AG04450 (cell line): ENCODE data around the gene ACY1. TPM values are rescaled to one million over a fixed set of nuclear protein-coding genes. Genes with fewer than 3 reads are reported as not detected.

Source experiments
- CTCF ChIA-PET: fragments of 300-600, 350-600 bp; formaldehyde crosslinking; extraction: SDS; loops from one replicate; lab custom pipeline; 2022; ENCODE audit warnings: antibody characterized with exemption, inconsistent platforms; lab: Charles Lee
- POLR2A ChIA-PET: fragments of 350-600 bp; formaldehyde crosslinking; extraction: SDS; loops from one replicate; lab custom pipeline; 2021; ENCODE audit warnings: antibody characterized with exemption, inconsistent platforms; lab: Yijun Ruan, JAX
- DNase-seq: peaks from one replicate; pipeline ENCODE4 v3.0.0-alpha.2; 2011; ENCODE audit warnings: low read depth, low spot score
- H3K27ac ChIP-seq: one replicate; pipeline ENCODE4 v1.5.1; 2012; ENCODE audit warnings: low read depth, low read length, control low read depth
- H3K27me3 ChIP-seq: one replicate; pipeline ENCODE4 v1.6.0; 2012; ENCODE audit warnings: low read length; ENCODE audit not compliant: control insufficient read depth, insufficient read depth
- H3K4me3 ChIP-seq: 2 replicates; pipeline ENCODE4 v1.5.1; 2011; ENCODE audit warnings: mild to moderate bottlenecking, low read depth, low read length, control low read depth
- H3K9me3 ChIP-seq: 2 replicates; pipeline ENCODE4 v1.5.1; 2012; ENCODE audit warnings: low read length; ENCODE audit not compliant: control insufficient read depth, insufficient read depth
- polyA plus RNA-seq: library from polyadenylated mRNA; depleted of rRNA; stranded (reverse); fragments of >200 nt; gene quantifications from 2 replicates; pipeline ENCODE4 v1.2.3, GENCODE V29; 2011
- TF ChIP-seq, protein P1 (sequence below): IDR thresholded peaks from 2 replicates; pipeline ENCODE4 v1.5.1; 2011; ENCODE audit warnings: low read depth, low read length, control low read depth, inconsistent platforms

Gene ACY1
- polyA plus RNA-seq, 1 experiment, result 20.4 TPM

DNA sequence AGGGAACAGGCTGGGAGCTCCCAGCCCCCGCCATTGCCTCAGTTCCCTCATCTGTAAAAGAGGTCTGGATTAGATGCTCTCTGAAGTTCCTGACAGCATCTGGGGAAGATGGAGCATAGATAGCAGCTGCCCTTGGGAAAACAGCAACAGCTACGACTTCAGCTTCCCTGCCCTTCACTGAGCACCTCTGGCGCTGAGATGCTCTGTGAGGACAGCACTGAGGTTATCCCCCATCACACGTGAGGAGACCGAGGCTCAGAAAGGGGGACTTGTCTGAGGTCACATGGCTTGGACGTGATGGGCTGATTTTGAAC is 23.4 kb downstream of the ACY1 start:
- TF ChIP-seq, protein P1, sequence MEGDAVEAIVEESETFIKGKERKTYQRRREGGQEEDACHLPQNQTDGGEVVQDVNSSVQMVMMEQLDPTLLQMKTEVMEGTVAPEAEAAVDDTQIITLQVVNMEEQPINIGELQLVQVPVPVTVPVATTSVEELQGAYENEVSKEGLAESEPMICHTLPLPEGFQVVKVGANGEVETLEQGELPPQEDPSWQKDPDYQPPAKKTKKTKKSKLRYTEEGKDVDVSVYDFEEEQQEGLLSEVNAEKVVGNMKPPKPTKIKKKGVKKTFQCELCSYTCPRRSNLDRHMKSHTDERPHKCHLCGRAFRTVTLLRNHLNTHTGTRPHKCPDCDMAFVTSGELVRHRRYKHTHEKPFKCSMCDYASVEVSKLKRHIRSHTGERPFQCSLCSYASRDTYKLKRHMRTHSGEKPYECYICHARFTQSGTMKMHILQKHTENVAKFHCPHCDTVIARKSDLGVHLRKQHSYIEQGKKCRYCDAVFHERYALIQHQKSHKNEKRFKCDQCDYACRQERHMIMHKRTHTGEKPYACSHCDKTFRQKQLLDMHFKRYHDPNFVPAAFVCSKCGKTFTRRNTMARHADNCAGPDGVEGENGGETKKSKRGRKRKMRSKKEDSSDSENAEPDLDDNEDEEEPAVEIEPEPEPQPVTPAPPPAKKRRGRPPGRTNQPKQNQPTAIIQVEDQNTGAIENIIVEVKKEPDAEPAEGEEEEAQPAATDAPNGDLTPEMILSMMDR, result no peak
- no peak for DNase-seq
- CTCF ChIA-PET, result interaction anchor here (7.4 kb wide), 2 partner anchors 114 to 141 kb away, joined by 138 to 142 read pairs; no protein-coding TSS in a partner anchor
- Histone ChIP-seq H3K9me3 (no peaks in the 10 kb centered on the region), H3K27me3 (peaks cover 5% of the 10 kb centered on the region), H3K4me3 (no peak overlapping the region), H3K27ac (no peak overlapping the region)
- POLR2A ChIA-PET, result no interaction called here

DNA sequence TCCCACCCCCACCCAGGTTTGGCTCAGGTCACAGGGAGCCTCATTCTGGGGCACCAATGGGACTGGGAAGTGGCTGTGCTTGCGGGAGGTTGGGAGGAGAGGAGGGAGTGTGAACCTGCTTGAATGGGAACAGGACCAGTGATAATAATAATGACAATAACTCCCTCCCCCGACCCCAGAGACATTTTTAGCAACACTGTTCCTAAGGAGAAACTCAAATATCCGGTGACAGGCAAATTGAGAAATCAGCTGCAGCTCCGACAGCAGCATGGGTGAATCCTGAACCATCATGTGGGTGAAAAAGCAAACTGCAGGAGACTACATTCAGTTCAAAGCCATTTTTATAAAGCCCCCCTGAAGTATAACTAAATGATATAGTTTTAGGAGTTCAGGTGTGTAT is 24.0 kb downstream of the ACY1 start:
- no peaks in the 10 kb centered on the region for H3K9me3 ChIP-seq
- peaks cover 5% of the 10 kb centered on the region for H3K27me3 ChIP-seq
- no peak overlapping the region for H3K27ac ChIP-seq
- TF ChIP-seq, protein P1, result no peak
- no peak overlapping the region for H3K4me3 ChIP-seq
- POLR2A ChIA-PET, result interaction anchor here (0.6 kb wide), 1 partner anchor 12 kb away, joined by 4 read pairs; the partner anchor contains the start of gene RPL29
- DNase-seq, result no peak
- CTCF ChIA-PET, result interaction anchor here (7.4 kb wide), 2 partner anchors 114 to 140 kb away, joined by 138 to 142 read pairs; no protein-coding TSS in a partner anchor

DNA sequence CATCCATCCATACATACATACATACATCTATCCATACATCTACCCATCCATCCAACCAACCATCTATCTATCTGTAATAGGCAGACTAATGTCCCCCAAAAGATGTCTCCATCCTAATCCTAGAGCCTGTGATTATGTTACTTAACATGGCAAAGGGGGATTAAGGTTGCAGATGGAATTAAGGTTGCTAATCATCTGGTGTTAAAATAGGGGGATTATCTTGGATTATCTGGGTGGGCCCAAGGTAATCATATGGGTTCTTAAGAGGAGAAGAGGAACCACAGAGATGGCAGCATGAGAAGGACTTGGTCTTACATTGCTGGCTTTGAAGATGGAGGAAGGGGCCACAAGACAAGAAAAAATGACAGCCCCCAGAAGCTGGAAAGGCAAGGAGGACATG is 27.1 kb downstream of the ACY1 start:
- H3K27ac ChIP-seq, result no peak overlapping the region
- H3K9me3 ChIP-seq, result no peaks in the 10 kb centered on the region
- no peak overlapping the region for H3K4me3 ChIP-seq
- H3K27me3 ChIP-seq, result peaks cover 3% of the 10 kb centered on the region
- ChIA-PET CTCF (no interaction called here), POLR2A (no interaction called here)
- TF ChIP-seq, protein P1, result no peak
- no peak for DNase-seq

DNA sequence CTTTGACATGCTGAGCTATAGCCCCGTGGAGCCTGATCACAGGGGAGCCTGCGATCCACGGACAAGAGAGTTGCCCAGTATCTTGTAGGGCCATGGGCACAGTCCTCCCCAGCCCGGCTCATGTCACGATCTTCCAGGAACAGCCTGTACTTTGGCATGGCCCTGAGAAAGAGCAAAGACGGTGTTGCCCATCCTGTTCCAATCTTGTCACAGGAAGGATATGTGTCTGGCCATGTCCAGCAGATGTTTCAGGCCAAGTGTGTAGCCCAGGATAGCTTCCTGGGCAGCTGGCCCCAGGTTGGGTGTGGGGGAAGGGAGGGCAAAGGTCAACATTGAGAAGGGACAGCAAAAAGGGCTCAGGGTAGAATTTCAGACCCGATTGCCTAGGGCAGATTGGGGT is 29.4 kb downstream of the ACY1 start:
- Histone ChIP-seq H3K4me3 (no peak overlapping the region), H3K27me3 (peaks cover 3% of the 10 kb centered on the region), H3K9me3 (no peaks in the 10 kb centered on the region), H3K27ac (no peak overlapping the region)
- TF ChIP-seq, protein P1, result no peak
- no peak for DNase-seq
- POLR2A ChIA-PET, result interaction anchor here (0.8 kb wide), 1 partner anchor 17 kb away, joined by 3 read pairs; the partner anchor contains the start of gene RPL29
- CTCF ChIA-PET, result interaction anchor here (1.4 to 1.7 kb wide), 2 partner anchors 10 to 109 kb away, joined by 3 to 5 read pairs; no protein-coding TSS in a partner anchor

DNA sequence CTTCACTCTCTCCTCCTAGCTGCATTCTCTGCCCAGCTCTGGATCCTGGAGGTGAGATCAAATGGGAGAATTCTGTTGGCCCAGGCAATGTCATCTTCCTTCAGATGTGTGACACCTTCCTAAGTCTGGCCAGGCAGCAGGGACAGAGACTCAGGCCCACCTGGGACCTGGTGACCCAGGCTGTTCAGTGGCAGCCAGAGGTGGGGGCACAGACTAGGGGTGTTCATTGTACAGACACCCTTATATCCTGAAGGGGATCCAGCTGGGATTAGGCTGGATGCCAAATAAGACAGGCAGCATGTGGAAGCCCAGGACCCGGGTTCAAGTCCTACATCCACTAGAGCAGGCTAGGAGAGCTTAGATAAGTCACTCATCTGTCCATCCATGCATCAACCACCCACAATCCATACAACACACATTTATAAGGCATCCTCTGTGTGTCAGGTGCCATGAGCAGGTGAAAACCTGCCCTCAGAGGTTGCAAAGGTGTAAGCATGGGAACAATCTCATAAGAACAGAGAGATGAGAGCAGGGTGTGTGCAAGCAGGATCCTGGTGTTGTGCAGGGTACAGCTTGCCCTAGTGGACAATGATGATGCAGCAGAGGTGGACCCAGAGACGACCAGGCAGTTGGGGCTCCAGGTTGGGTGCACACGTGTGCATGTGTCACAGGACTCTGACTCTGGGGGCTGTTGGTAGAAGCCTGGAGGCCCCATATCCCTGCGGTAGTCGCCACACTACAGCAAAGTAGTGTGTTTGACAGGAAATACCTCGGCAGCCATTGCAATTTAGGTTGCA is 30.7 kb downstream of the ACY1 start:
- CTCF ChIA-PET, result interaction anchor here (1.0 to 2.3 kb wide), 5 partner anchors 10 to 131 kb away, joined by 3 to 6 read pairs (median 4); no protein-coding TSS in a partner anchor

More for the DNA sequence above, 30.7 kb downstream of the ACY1 start:
- Histone ChIP-seq H3K4me3 (no peak overlapping the region), H3K27ac (no peak overlapping the region), H3K27me3 (peaks cover 3% of the 10 kb centered on the region), H3K9me3 (no peaks in the 10 kb centered on the region; the same call in 1 of the 2 replicates)
- DNase-seq, result no peak
- TF ChIP-seq, protein P1, result no peak
- POLR2A ChIA-PET, result no interaction called here
